AG04449 (cell line): ENCODE results near the gene DRC3.

Source experiments
- CTCF ChIA-PET: fragments of 350-600 bp; formaldehyde crosslinking; extraction: SDS; loops from one replicate; lab custom pipeline; 2021; ENCODE audit warnings: antibody characterized with exemption; lab: Yijun Ruan, JAX
- POLR2A ChIA-PET: fragments of 400-600, 350-600 bp; formaldehyde crosslinking; extraction: SDS; loops from one replicate; lab custom pipeline; 2020; ENCODE audit warnings: antibody characterized with exemption, inconsistent platforms; lab: Yijun Ruan, JAX
- DNase-seq: peaks from one replicate; pipeline ENCODE4 v3.0.0-alpha.2; 2010; ENCODE audit warnings: low read depth, low spot score
- H3K4me3 ChIP-seq: 2 replicates; pipeline ENCODE4 v1.5.1; 2011; ENCODE audit warnings: low read depth, mild to moderate bottlenecking, control low read depth, low read length
- CTCF ChIP-seq: IDR thresholded peaks from one replicate; pipeline ENCODE4 v1.5.1; 2011; ENCODE audit warnings: mild to moderate bottlenecking, moderate library complexity, low read length, control low read depth, inconsistent platforms; ENCODE audit not compliant: insufficient read depth; ENCODE audit errors: missing control alignments

Gene DRC3

GRCh38 chr17:18056214-18056613 is 83.6 kb downstream of the DRC3 start:
- no peak for TF ChIP-seq CTCF
- no peak overlapping the region for H3K4me3 ChIP-seq
- no peak for DNase-seq
- ChIA-PET CTCF (no interaction called here), POLR2A (no interaction called here)

DNA sequence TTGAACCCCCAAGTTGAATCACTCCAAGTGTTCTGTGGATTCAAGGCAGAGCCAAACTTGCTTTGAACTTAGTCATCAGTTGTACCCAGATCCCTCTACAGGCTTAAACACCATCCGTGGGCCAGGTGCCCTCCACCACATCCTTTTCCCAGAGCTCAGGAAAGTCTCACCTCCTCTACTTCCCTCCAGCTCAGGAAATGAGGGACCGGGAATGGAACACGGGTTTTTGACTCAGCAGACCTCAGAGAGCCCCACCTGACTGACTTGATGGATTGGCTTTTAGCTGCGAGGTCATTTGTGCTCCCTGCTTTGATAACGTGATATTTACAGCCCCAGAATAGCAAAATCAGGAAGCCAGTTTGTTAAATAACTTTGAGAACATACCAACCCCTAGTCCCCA is 86.6 kb downstream of the DRC3 start:
- no peak for TF ChIP-seq CTCF
- ChIA-PET POLR2A (no interaction called here), CTCF (interaction anchor here (0.8 kb wide), 1 partner anchor 9 kb away, joined by 3 read pairs; no protein-coding TSS in a partner anchor)
- no peak for DNase-seq
- H3K4me3 ChIP-seq: no peak overlapping the region

DNA sequence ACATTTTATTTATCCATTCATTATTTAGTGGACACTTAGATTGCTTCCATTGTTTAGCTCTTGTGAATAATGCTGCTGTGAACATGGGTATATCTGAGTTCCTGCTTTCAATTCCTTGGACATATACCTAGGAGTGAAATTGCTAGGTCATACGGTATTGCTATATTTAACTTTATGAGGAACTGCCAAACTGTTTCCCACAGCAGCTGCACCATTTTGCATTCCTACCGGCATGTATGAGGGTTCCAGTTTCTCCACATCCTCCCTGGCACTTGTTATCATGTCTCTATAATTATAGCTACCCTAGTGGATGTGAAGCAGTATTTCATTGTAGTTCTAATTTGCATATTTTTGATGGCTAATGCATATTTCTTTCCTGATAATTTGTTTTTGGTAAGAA is 91.4 kb downstream of the DRC3 start:
- CTCF ChIA-PET: no interaction called here
- no peak for DNase-seq
- POLR2A ChIA-PET: no interaction called here
- no peak overlapping the region for H3K4me3 ChIP-seq
- no peak for TF ChIP-seq CTCF

DNA sequence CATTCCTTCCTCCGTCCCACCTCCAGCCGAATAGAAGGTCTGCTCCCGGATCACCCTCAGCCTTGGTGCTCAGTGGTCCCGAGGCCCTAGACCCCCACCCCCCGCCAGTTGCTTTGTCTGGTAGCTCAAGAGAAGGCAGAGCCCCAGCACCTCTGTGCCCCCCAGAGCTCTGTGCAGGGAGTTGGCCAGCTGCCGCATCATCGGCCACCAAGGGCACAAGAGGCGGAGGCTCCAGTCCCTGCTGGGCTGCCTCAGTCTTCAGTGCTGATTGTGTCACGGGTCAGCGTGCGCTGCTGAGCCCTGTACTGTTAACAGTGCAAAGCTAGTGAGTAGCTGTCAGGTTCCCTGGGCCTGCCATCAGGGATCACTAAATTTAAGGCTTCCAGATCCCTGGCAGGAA is 92.9 kb downstream of the DRC3 start:
- ChIA-PET POLR2A (no interaction called here), CTCF (no interaction called here)
- H3K4me3 ChIP-seq: no peak overlapping the region
- DNase-seq: no peak
- TF ChIP-seq CTCF: no peak
